Liver (tissue), 3 donors: ENCODE data around the gene RAB22A.
"Not testable (repeated sequence)": the region's sequence is repeated elsewhere in the genome, so short reads cannot be mapped to it uniquely, and the experiment has no call there.

Experiments used
- GABPA ChIP-seq, 2 donors: IDR thresholded peaks in 1 of 2; conservative IDR thresholded peaks in 1 of 2; 2 replicates each; pipeline ENCODE4 v1.6.1; 2016; ENCODE audit warnings: antibody characterized with exemption in 2 of 2, mild to moderate bottlenecking in 1 of 2, moderate library complexity in 1 of 2
- YY1 ChIP-seq: IDR thresholded peaks from 2 replicates; pipeline ENCODE4 v1.6.1; 2016; ENCODE audit warnings: antibody characterized with exemption, mild to moderate bottlenecking
- TF ChIP-seq, protein P1 (sequence below): fragments of 150-350 bp; IDR thresholded peaks from 2 replicates; pipeline ENCODE4 v1.5.1; 2017; ENCODE audit warnings: improper control_type of control experiment, low read depth, low read length; ENCODE audit not compliant: missing input control
- TF ChIP-seq, protein P2 (sequence below): IDR thresholded peaks from 2 replicates; pipeline ENCODE4 v1.6.1; 2016; ENCODE audit warnings: antibody characterized with exemption, mild to moderate bottlenecking
- donor health status: healthy.
- donor health status: healthy.

DNA sequence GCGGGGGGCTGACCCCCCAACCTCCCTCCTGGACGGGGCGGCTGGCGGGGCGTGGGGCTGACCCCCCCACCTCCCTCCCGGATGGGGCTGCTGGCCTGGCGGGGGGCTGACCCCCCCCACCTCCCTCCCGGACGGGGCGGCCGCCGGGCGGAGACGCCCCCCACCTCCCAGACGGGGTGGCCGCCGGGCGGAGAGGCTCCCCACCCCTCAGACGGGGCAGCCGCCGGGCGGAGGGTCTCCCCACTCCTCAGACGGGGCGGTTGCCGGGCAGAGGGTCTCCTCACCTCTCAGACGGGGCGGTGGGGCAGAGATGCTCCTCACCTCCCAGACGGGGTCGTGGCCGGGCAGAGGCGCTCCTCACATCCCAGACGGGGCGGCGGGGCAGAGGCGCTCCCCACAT lies 104.7 kb downstream of the RAB22A start:
- TF ChIP-seq, protein P1, sequence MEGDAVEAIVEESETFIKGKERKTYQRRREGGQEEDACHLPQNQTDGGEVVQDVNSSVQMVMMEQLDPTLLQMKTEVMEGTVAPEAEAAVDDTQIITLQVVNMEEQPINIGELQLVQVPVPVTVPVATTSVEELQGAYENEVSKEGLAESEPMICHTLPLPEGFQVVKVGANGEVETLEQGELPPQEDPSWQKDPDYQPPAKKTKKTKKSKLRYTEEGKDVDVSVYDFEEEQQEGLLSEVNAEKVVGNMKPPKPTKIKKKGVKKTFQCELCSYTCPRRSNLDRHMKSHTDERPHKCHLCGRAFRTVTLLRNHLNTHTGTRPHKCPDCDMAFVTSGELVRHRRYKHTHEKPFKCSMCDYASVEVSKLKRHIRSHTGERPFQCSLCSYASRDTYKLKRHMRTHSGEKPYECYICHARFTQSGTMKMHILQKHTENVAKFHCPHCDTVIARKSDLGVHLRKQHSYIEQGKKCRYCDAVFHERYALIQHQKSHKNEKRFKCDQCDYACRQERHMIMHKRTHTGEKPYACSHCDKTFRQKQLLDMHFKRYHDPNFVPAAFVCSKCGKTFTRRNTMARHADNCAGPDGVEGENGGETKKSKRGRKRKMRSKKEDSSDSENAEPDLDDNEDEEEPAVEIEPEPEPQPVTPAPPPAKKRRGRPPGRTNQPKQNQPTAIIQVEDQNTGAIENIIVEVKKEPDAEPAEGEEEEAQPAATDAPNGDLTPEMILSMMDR: not testable (repeated sequence)
- TF ChIP-seq, protein P2, sequence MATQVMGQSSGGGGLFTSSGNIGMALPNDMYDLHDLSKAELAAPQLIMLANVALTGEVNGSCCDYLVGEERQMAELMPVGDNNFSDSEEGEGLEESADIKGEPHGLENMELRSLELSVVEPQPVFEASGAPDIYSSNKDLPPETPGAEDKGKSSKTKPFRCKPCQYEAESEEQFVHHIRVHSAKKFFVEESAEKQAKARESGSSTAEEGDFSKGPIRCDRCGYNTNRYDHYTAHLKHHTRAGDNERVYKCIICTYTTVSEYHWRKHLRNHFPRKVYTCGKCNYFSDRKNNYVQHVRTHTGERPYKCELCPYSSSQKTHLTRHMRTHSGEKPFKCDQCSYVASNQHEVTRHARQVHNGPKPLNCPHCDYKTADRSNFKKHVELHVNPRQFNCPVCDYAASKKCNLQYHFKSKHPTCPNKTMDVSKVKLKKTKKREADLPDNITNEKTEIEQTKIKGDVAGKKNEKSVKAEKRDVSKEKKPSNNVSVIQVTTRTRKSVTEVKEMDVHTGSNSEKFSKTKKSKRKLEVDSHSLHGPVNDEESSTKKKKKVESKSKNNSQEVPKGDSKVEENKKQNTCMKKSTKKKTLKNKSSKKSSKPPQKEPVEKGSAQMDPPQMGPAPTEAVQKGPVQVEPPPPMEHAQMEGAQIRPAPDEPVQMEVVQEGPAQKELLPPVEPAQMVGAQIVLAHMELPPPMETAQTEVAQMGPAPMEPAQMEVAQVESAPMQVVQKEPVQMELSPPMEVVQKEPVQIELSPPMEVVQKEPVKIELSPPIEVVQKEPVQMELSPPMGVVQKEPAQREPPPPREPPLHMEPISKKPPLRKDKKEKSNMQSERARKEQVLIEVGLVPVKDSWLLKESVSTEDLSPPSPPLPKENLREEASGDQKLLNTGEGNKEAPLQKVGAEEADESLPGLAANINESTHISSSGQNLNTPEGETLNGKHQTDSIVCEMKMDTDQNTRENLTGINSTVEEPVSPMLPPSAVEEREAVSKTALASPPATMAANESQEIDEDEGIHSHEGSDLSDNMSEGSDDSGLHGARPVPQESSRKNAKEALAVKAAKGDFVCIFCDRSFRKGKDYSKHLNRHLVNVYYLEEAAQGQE: not testable (repeated sequence)
- not testable (repeated sequence) for TF ChIP-seq YY1; GABPA (IDR thresholded peaks at IDR 0.05 in 1 of 2, conservative IDR thresholded peaks at IDR 0.05 in 1 of 2)
